Thymus (tissue), 11 donors: ENCODE measurements around the gene UBE3C. TPM values are rescaled to one million over a fixed set of nuclear protein-coding genes. Genes with fewer than 3 reads are reported as not detected.

Source experiments
- DNase-seq, 9 donors: peaks; one replicate each; pipeline ENCODE4 v3.0.0-alpha.2; 2013; ENCODE audit warnings: low spot score in 9 of 9, low read depth in 6 of 9, missing footprints in 1 of 9
- H3K27ac ChIP-seq, 2 donors: one replicate each; pipeline ENCODE4 v1.5.1; 2013; ENCODE audit warnings: control low read depth in 1 of 2, low read depth in 1 of 2, low read length in 1 of 2, mild to moderate bottlenecking in 1 of 2, moderate library complexity in 1 of 2
- H3K27me3 ChIP-seq, 2 donors: one replicate each; pipeline ENCODE4 v1.5.1; 2013; ENCODE audit warnings: low read length in 1 of 2; ENCODE audit not compliant: control insufficient read depth in 2 of 2, insufficient read depth in 1 of 2
- H3K36me3 ChIP-seq, 2 donors: one replicate each; pipeline ENCODE4 v1.5.1; 2013; ENCODE audit warnings: low read length in 1 of 2, mild to moderate bottlenecking in 1 of 2, moderate library complexity in 1 of 2; ENCODE audit not compliant: control insufficient read depth in 2 of 2, insufficient read depth in 2 of 2
- H3K4me1 ChIP-seq, 2 donors: one replicate each; pipeline ENCODE4 v1.5.1; 2013; ENCODE audit warnings: low read length in 2 of 2; ENCODE audit not compliant: control insufficient read depth in 2 of 2, insufficient read depth in 2 of 2
- H3K4me3 ChIP-seq, 2 donors: one replicate each; pipeline ENCODE4 v1.5.1; 2013; ENCODE audit warnings: low read length in 2 of 2, control low read depth in 1 of 2, mild to moderate bottlenecking in 1 of 2
- H3K9me3 ChIP-seq, 2 donors: one replicate each; pipeline ENCODE4 v1.5.1; 2013; ENCODE audit warnings: low read length in 1 of 2, mild to moderate bottlenecking in 1 of 2; ENCODE audit not compliant: control insufficient read depth in 2 of 2, insufficient read depth in 1 of 2
- WGBS: extraction: QIAGEN DNeasy Blood & Tissue Kit; methylation state at CpG from one replicate; pipeline ENCODE4 v1.1.7; 2013; 5-methylcytosine and 5-hydroxymethylcytosine counted together
- polyA plus RNA-seq: library from polyadenylated mRNA; stranded (reverse); fragments of 200-250 nt; gene quantifications from one replicate; pipeline ENCODE4 v1.2.3, GENCODE V29; 2013
- total RNA-seq: library from RNA; stranded (reverse); fragments of 120-200 nt; gene quantifications from one replicate; pipeline ENCODE4 v1.2.4, GENCODE V29; 2013
- donor health status: healthy.

The UBE3C gene
- total and polyA plus RNA-seq, 2 donors, result 19.6 to 25.6 TPM

DNA sequence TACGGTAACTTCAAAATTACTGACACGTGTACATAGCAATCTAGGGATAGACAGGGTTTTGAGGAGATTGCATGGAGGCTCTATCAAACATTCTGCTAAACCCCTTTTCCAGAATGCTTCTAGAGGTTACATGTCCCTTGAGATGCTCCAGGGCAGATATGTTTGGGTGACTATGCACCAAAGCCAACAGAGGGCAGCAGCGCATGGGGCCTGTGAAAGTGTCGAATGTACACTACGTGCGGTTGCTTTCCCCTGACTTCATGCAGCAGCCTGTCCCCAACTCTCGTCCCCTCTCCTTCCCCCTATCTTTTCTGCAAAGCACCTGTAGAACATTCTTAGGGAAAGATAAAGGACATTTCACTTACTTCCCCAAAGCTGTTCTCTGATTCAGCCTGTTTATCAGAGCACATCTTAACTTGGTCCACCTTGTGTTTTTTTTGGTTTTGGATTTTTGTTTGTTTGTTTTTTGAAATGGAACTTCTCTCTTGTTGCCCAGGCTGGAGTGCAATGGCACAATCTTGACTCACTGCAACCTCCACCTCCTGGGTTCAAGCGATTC lies 90.2 kb downstream of the UBE3C start:
- H3K27ac ChIP-seq, result no peak overlapping the region
- no peaks in the 10 kb centered on the region for H3K9me3 ChIP-seq
- WGBS, result 95% methylated on average over 8 of the region's 8 CpGs
- DNase-seq, result peak in 6 of 9 donors; percentile 12 to 61 (median 26)
- H3K27me3 ChIP-seq, result no peaks in the 10 kb centered on the region
- no peaks in the 10 kb centered on the region for H3K4me1 ChIP-seq
- no peak overlapping the region for H3K4me3 ChIP-seq
- H3K36me3 ChIP-seq, result peaks cover 33 to 55% of the 10 kb centered on the region in 2 donors

DNA sequence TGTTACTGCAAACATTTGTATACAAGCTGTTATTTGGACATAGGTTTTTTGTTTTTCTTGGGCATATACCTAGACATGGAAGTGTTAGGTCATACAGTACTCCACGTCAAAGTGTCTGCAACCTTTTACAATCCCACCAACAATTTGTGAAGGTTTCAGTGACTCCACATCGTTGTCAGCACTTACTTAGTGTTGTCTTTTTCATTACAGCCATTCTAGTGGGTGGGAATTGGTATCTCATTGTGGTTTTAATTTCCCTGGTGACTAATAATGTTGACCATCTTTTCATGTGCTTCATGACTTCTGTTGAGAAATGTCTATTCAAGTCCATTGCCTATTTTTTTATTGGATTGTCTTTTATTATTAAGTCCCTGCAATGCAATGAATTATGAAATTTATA lies 95.0 kb downstream of the UBE3C start:
- H3K9me3 ChIP-seq, result no peaks in the 10 kb centered on the region
- H3K27me3 ChIP-seq, result no peaks in the 10 kb centered on the region
- DNase-seq, result no peak
- no peaks in the 10 kb centered on the region for H3K4me1 ChIP-seq
- no peak overlapping the region for H3K4me3 ChIP-seq
- H3K27ac ChIP-seq, result no peak overlapping the region
- H3K36me3 ChIP-seq, result peaks cover 12 to 44% of the 10 kb centered on the region in 2 donors
- WGBS, result 95% methylated on average over 2 of the region's 2 CpGs

- peaks cover 12 to 44% of the 10 kb centered on the region in 2 donors for H3K36me3 ChIP-seq
- no peak for DNase-seq
- H3K27me3 ChIP-seq, result no peaks in the 10 kb centered on the region
- no peaks in the 10 kb centered on the region for H3K9me3 ChIP-seq
- no peaks in the 10 kb centered on the region for H3K4me1 ChIP-seq
- no peak overlapping the region for H3K27ac ChIP-seq
- 50% methylated on average over 5 of the region's 5 CpGs for WGBS
- H3K4me3 ChIP-seq, result no peak overlapping the region
Measured at GRCh38 chr7:157234271-157234670, 95.5 kb downstream of the UBE3C start.

GRCh38 chr7:157235357-157236333 lies 96.9 kb downstream of the UBE3C start:
- Histone ChIP-seq H3K4me3 (no peak overlapping the region), H3K4me1 (no peaks in the 10 kb centered on the region), H3K9me3 (no peaks in the 10 kb centered on the region), H3K27me3 (no peaks in the 10 kb centered on the region), H3K36me3 (peaks cover 12 to 41% of the 10 kb centered on the region in 2 donors), H3K27ac (no peak overlapping the region)
- WGBS, result 98% methylated on average over 2 of the region's 2 CpGs
- no peak for DNase-seq

DNA sequence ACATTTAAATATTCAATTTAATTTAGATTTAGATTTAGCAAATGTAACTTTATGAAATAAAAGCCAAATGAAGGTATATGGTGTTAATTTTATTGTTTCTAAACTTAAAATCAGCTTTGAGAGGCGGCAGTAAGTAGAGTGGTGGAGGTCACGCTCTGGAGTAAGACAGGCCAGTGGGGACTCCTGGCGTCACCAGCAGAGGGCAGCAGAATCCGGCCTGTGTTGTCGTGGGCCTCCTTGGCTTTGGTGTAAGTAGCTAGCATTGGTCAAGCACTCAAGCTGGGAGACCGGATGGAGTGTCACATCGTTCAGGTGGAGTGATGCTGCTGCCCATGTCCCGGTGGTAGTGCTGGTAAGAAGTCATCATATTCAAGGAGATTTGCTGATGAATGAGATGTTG lies 99.4 kb downstream of the UBE3C start:
- no peaks in the 10 kb centered on the region for H3K9me3 ChIP-seq
- H3K36me3 ChIP-seq, result peaks cover 0 to 22% of the 10 kb centered on the region in 2 donors
- H3K27ac ChIP-seq, result no peak overlapping the region
- no peak overlapping the region for H3K4me3 ChIP-seq
- WGBS, result 92% methylated on average over 8 of the region's 8 CpGs
- H3K4me1 ChIP-seq, result no peaks in the 10 kb centered on the region
- no peak for DNase-seq
- H3K27me3 ChIP-seq, result no peaks in the 10 kb centered on the region

- Histone ChIP-seq H3K27ac (no peak overlapping the region), H3K9me3 (no peaks in the 10 kb centered on the region), H3K27me3 (no peaks in the 10 kb centered on the region), H3K4me3 (no peak overlapping the region), H3K4me1 (no peaks in the 10 kb centered on the region), H3K36me3 (peaks cover 0 to 12% of the 10 kb centered on the region in 2 donors)
- WGBS, result 95% methylated on average over 10 of the region's 10 CpGs
- DNase-seq, result no peak
Measured at GRCh38 chr7:157239571-157240270, 101.0 kb downstream of the UBE3C start.

- 98% methylated on average over 5 of the region's 5 CpGs for whole genome bisulfite sequencing
- H3K9me3 ChIP-seq, result no peaks in the 10 kb centered on the region
- no peak for DNase-seq
- H3K36me3 ChIP-seq, result peaks cover 0 to 18% of the 10 kb centered on the region in 2 donors
- H3K4me1 ChIP-seq, result no peaks in the 10 kb centered on the region
- H3K4me3 ChIP-seq, result no peak overlapping the region
- no peak overlapping the region for H3K27ac ChIP-seq
- H3K27me3 ChIP-seq, result no peaks in the 10 kb centered on the region
Measured at GRCh38 chr7:157241631-157242030, 102.9 kb downstream of the UBE3C start.

DNA sequence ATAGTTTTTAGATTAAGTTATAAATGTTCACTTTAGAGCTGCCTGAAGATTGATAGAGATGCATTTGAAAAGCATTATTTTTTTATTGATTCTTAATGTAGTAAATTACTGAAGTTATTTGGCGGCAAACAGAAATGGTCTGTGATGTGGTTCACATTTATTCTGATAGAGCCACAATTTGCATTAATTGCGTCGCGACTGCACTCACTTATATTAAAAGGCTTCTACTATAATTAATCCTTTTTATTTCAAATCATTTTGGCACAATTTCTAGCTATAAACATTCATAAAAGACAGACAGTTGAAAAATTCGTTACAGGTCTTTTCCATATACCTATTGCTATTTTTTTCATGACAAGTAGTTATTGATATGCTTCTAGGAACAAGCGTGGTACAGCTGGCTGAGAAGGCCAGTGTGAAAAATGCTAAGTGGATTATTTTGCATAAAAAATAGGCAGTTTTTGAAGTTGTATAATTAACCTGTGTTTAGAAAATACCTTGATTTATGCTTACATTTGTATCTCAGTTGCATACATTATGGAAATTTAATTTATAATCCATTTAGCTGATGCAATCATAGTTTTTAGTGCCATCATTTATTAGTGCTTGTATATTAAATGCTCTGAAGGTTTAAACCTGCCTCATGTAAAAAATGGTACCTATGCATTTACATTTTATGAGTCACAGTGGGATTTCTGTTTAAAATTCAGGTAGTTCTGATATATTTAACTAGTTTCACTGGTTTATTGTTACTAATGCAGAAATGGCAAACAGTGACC lies 106.0 kb downstream of the UBE3C start:
- Histone ChIP-seq H3K9me3 (no peaks in the 10 kb centered on the region), H3K4me1 (no peaks in the 10 kb centered on the region), H3K27me3 (no peaks in the 10 kb centered on the region), H3K4me3 (no peak overlapping the region), H3K36me3 (peaks cover 20 to 26% of the 10 kb centered on the region in 2 donors), H3K27ac (no peak overlapping the region)
- no peak for DNase-seq
- 91% methylated on average over 6 of the region's 6 CpGs for WGBS
